GM19035 (cell line): ENCODE results near the gene VSX2.
"Not testable (repeated sequence)": the region's sequence is repeated elsewhere in the genome, so short reads cannot be mapped to it uniquely, and the experiment has no call there.

Experiments
- ATAC-seq: cut with Tn5 transposase; IDR thresholded peaks from one replicate; pipeline ENCODE4 v1.9.1; 2021; ENCODE audit not compliant: unreplicated experiment

Gene VSX2

GRCh38 chr14:74257941-74258763 lies 18.9 kb downstream of the VSX2 start:
- no peak for ATAC-seq

- ATAC-seq = no peak
Observed at GRCh38 chr14:74258764-74259035, 19.5 kb downstream of the VSX2 start.

GRCh38 chr14:74259513-74259912 lies 20.3 kb downstream of the VSX2 start:
- ATAC-seq = no peak

- ATAC-seq = no peak
Observed at GRCh38 chr14:74260525-74261233, 21.4 kb downstream of the VSX2 start.

GRCh38 chr14:74261288-74261687 lies 22.0 kb downstream of the VSX2 start:
- ATAC-seq = no peak

- ATAC-seq = no peak
Observed at GRCh38 chr14:74262076-74262475, 22.8 kb downstream of the VSX2 start.

GRCh38 chr14:74263181-74263580 lies 23.9 kb downstream of the VSX2 start:
- no peak for ATAC-seq

GRCh38 chr14:74263921-74264320 lies 24.7 kb downstream of the VSX2 start:
- no peak for ATAC-seq

- ATAC-seq = no peak
Observed at GRCh38 chr14:74265301-74265965, 26.2 kb downstream of the VSX2 start.

- ATAC-seq = no peak
Observed at GRCh38 chr14:74267588-74267987, 28.3 kb downstream of the VSX2 start.

GRCh38 chr14:74270382-74271177 lies 31.3 kb downstream of the VSX2 start:
- ATAC-seq = not testable (repeated sequence)

GRCh38 chr14:74271365-74271764 lies 32.1 kb downstream of the VSX2 start:
- no peak for ATAC-seq

- ATAC-seq = no peak
Observed at GRCh38 chr14:74275241-74275841, 36.1 kb downstream of the VSX2 start.

- no peak for ATAC-seq
Observed at GRCh38 chr14:74278080-74278479, 38.8 kb downstream of the VSX2 start.

- ATAC-seq = no peak
Observed at GRCh38 chr14:74281069-74281468, 41.8 kb downstream of the VSX2 start.

GRCh38 chr14:74286736-74287135 lies 47.5 kb downstream of the VSX2 start:
- ATAC-seq = no peak

- no peak for ATAC-seq
Observed at GRCh38 chr14:74289801-74290200, 50.6 kb downstream of the VSX2 start.

GRCh38 chr14:74290415-74290814 lies 51.2 kb downstream of the VSX2 start:
- no peak for ATAC-seq

- ATAC-seq = no peak
Observed at GRCh38 chr14:74292061-74292460, 52.8 kb downstream of the VSX2 start.

GRCh38 chr14:74293606-74294005 lies 54.4 kb downstream of the VSX2 start:
- no peak for ATAC-seq

GRCh38 chr14:74296037-74296467 lies 56.8 kb downstream of the VSX2 start:
- no peak for ATAC-seq
